HCT116 (cell line): ENCODE data around the gene FES.

ENCODE experiments used
- CBX3 ChIP-seq: IDR thresholded peaks from 2 replicates; pipeline ENCODE4 v1.6.1; 2012; ENCODE audit warnings: low read depth
- CTCF ChIP-seq, 3 experiments: fragments of 200-600 bp in 1 of 3; sonication (generic) in 1 of 3; IDR thresholded peaks in 2 of 3; conservative IDR thresholded peaks in 1 of 3; 2 replicates each; pipeline ENCODE4 v1.5.1; 2012 to 2017; ENCODE audit warnings: low read depth in 2 of 3, low read length in 2 of 3, antibody characterized with exemption in 1 of 3, borderline replicate concordance in 1 of 3, control low read depth in 1 of 3, mild to moderate bottlenecking in 1 of 3, mixed read lengths in 1 of 3, mixed run types in 1 of 3, moderate library complexity in 1 of 3; ENCODE audit not compliant: insufficient read depth in 1 of 3
- EZH2 ChIP-seq: fragments of 200-600 bp; sonication (generic); IDR thresholded peaks from 2 replicates; pipeline ENCODE4 v1.6.1; 2017; ENCODE audit warnings: antibody characterized with exemption, mixed run types
- FOSL1 ChIP-seq: IDR thresholded peaks from 2 replicates; pipeline ENCODE4 v1.6.1; 2012; ENCODE audit warnings: low read depth
- POLR2A ChIP-seq: IDR thresholded peaks from 2 replicates; pipeline ENCODE4 v1.7.0; 2011; ENCODE audit warnings: borderline replicate concordance; ENCODE audit not compliant: insufficient read depth, insufficient read length; ENCODE audit errors: extremely low read depth
- POLR2AphosphoS5 ChIP-seq: IDR thresholded peaks from 2 replicates; pipeline ENCODE4 v1.6.1; 2011; ENCODE audit warnings: mild to moderate bottlenecking, low read depth, low read length, moderate library complexity
- REST ChIP-seq: IDR thresholded peaks from 2 replicates; pipeline ENCODE4 v1.6.1; 2012; ENCODE audit warnings: low read depth
- ZBTB33 ChIP-seq: IDR thresholded peaks from 2 replicates; pipeline ENCODE4 v1.6.1; 2011; ENCODE audit warnings: mild to moderate bottlenecking, low read length, moderate library complexity; ENCODE audit not compliant: insufficient replicate concordance; ENCODE audit errors: extremely low read depth

- no peak for TF ChIP-seq CTCF (IDR thresholded peaks at IDR 0.05 in 2 of 3, conservative IDR thresholded peaks at IDR 0.05 in 1 of 3; ENCODE audit: borderline replicate concordance in 1 of 3, insufficient read depth in 1 of 3, low read depth in 2 of 3, low read length in 2 of 3)
- no peak for TF ChIP-seq EZH2
- no peak for TF ChIP-seq POLR2A
- no peak for TF ChIP-seq ZBTB33
- TF ChIP-seq REST = no peak
- TF ChIP-seq POLR2AphosphoS5 = no peak
- TF ChIP-seq CBX3 = no peak
- no peak for TF ChIP-seq FOSL1
Observed at GRCh38 chr15:90883976-90884718, at the start of gene FES.
